ENCODE results near the gene FUZ.

- no peak for TF ChIP-seq CTCF (IDR thresholded peaks at IDR 0.05)
- TF ChIP-seq EP300 (IDR thresholded peaks at IDR 0.05) = peak in 1 of 2 donors; percentile 59
Measured at GRCh38 chr19:49766930-49767299, 46.2 kb downstream of the FUZ start, which contains the start of gene AP2A1.
